GM21447 (cell line): Measurements from ENCODE around the gene SELENOM.
"Not testable (repeated sequence)": the region's sequence is repeated elsewhere in the genome, so short reads cannot be mapped to it uniquely, and the experiment has no call there.

Source experiments
- ATAC-seq: cut with Tn5 transposase; IDR thresholded peaks from one replicate; pipeline ENCODE4 v1.9.1; 2021; ENCODE audit not compliant: unreplicated experiment

The SELENOM gene

GRCh38 chr22:31106731-31107177 is 614 bp downstream of the SELENOM start:
- no peak for ATAC-seq

DNA sequence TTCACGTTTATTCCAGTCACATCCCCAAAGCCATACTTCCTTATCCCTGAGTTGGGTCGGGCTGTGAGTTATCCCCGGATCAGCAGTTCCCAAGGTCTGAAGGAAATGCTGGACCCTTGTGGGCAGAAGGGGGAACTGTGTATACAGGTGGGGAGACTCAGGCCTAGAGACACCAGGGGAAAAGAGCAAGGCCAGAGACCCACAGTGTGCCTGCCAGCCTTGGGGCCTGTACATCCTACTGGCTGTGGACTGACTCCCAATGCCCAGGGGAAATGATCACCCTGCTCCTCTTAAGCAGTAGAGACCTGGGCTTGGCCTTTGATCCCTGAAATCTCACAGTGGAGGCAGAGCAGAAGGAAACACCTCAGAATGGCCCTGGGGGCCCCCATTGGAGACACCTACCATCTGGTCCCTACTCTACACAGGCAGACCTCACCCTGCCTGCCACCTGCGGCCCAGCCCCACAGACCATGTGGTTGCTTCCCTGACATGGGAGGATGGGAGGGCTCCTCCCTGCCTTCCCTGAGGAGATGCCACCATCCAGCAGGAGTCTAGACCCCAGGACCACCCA is 1.3 kb downstream of the SELENOM start:
- no peak for ATAC-seq

DNA sequence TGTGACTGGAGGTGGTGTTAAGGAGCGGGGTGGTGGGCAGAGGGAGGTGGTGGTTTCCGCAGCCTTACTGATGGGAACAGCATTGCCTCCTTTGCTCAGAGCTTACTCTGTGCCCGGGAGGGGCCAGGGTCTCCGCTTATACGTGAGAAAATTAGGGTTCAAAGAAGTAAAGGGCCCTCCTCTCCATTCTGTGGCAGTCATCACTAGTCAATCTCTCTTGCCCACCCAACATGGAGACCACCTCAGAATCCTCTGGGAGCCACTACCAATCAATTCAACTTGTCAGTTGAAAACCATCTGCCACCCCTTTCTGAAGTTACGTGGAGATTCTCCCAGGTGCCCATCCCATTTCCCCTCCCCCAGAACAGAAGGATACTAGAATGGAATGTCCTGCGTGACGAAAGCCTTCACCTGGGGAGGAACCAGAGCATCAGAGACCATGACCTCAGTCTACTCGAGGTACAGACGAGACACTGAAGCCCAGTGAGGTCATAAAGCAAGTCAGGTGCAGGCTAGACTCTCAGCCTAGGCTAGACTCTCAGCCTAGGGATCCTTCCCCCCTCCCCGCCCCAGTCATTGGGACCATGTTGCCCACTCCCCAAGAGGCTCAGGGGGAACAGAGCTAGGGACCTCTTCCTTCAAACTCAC is 2.0 kb downstream of the SELENOM start:
- ATAC-seq = no peak

GRCh38 chr22:31104869-31105268 is 2.5 kb downstream of the SELENOM start:
- ATAC-seq = no peak

DNA sequence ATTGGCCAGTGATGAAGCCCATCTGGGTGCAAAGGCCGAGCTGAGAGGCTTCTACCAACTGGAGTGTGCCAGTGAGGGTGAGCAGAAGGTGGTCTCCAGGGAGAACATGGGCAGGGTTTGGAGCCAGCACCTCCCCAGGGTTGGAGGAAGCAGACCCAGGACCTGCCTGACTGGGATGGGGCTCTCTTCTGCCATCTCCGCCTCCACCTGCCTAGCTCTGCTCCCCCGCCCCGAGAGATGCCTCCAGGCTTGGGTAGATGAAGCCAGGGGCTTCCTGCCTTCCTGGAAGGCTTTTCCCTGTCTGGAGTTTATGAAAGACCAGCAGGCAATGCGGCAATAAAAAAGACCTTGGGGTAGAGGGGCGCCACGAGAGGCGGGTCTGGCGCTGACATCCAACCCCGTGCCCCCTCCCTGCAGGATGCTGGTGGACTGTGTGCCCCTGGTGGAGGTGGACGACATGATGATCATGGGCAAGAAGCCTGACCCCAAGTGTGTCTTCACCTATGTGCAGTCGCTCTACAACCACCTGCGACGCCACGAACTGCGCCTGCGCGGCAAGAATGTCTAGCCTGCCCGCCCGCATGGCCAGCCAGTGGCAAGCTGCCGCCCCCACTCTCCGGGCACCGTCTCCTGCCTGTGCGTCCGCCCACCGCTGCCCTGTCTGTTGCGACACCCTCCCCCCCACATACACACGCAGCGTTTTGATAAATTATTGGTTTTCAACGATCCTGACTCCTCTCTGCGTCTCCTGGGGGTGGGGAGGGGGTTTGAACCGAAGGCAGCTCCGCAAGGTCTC is 3.3 kb downstream of the SELENOM start:
- no peak for ATAC-seq

DNA sequence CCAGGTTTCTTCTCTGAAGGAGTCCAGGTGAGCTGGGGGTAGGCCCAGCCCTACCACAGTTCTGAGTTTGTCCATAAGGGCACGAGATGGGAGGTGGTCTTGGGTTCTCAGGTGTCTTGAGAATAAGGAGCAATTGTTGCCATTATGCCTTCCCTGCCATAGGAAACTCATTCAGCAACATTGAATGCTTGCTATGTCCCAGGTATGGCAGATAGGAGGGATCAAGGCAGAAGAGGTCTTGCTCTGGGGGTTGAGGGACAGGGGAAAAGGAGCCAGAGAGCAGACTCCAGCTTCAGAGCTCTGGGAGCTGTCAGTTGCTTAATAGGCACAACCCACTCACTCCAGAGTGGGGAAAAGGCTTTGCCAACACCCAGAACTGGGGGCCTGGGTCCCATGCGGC is 4.3 kb downstream of the SELENOM start:
- ATAC-seq = no peak

DNA sequence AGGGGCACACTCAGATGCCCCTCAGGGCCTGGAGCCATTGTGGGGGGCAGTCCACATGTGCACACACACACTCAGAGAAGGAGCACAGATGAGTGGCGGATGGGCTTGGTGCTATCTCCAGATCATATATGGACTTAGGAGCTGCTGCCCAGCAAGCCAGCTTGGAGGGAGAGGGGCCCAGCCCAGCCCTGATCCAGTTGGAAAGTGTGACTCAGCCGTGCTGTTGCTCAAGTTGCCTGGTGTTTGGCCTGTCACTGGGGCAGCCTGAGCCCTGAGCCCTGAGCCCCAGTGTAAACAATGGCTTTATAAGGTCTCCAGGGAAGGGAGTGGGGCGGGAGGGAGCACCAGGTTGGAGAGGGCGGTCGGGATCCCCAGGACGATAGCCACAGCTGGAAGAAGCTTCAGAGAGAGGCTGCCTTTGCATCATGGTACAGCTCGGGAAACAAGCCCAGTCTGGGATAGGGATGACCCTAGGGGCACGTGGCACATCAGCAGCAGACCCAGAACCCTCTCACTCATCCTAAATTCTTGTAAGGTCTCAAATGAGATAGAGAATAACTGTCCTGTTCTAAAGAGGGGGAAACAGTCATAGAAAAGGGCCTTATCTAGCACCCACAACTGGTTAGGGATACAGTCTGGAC is 4.8 kb downstream of the SELENOM start:
- no peak for ATAC-seq

DNA sequence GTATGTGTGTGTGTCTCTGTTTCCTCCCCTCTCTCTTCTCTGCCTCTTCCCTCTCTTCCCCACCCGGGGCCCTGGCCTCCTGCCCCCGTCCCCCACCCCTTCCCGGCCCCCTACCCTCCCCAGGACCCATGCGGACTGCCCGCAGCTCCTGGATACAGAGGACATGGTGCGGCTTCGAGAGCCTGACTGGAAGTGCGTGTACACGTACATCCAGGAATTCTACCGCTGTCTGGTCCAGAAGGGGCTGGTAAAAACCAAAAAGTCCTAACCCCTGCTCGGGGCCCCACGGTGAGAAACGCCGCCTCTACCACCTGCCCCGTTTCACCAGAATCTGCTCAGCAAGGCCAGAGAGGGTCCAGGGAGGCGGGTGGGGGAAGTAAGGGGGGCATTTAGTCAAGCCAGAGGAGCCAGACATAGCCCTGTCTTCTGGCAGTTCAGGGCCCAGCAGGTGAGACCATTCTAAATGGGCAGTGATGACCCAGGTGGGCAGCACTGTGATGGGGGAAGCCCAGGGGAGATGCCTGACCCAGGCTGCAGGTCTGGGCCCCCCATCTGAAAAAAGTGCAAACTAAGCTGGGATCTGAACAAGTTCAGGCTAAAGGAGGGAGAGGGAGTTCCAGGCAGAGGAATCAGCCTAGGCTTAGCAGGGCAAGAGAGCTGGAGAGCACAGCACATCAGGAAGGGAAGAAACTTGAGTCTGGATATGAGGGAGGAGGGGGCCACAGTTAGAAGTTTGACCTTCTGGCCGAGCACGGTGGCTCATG is 6.4 kb downstream of the SELENOM start:
- no peak for ATAC-seq

DNA sequence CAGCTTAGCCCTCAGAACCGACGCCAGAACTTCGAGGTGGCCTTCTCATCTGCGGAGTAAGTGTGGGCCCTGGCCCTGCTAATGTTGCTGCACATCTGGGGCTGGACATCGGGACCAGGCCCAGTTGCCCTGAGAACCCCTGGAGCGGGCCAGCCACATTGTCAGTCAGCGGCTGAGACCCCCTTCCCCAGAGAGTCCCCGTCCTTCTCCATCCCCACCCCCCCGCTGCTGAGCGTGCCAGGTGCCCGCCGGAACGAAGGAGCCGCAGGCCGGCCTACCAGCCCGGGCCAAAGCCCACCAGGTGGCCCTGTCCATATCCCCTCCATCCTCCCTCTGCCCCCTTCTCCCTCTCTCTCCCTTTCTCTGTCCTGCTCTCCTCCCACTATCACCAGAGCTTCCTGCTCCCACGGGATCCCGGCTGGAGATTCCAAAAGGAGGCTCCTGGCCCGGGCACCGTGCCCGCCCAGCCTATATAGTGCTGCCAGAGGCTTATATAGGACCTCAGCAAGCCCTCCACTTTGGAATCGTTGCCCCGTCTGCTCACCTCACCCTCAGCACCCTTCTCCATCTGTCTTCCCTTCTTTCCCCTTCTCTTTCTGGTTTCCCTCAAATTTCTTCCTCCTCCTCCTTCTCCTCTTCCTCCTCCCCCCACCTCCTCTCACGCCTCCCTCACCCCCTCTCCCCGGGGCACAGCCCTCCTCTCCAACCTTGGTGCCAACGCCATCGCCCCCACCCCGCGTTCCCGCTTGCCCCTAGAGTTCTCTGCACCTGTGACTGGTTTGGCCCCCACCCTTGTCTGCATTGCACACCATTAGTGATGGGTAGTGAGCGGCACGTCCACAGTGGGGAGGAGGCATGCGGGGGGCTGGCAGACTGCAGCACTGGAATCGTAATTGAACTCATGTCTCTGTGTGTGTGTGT is 7.3 kb downstream of the SELENOM start:
- no peak for ATAC-seq

GRCh38 chr22:31099386-31099785 is 8.0 kb downstream of the SELENOM start:
- no peak for ATAC-seq

DNA sequence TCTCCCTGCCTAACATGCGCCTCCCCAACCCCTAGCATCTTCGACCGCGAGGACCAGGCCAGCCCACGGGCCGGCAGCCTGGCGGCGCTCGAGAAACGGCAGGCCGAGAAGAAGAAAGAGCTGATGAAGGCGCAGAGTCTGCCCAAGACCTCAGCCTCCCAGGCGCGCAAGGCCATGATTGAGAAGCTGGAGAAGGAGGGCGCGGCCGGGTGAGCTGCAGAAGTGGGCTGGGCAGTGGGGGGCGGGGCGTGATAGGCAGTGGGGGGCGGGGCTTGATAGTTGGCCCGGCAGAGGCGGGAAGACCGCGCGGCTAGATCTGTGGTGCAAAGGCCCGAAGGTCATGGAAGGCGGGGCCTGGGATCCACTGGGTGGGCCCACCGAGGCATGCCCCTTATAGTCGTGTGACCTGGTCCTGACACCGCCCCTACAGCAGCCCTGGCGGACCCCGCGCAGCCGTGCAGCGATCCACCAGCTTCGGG is 8.7 kb downstream of the SELENOM start:
- no peak for ATAC-seq

DNA sequence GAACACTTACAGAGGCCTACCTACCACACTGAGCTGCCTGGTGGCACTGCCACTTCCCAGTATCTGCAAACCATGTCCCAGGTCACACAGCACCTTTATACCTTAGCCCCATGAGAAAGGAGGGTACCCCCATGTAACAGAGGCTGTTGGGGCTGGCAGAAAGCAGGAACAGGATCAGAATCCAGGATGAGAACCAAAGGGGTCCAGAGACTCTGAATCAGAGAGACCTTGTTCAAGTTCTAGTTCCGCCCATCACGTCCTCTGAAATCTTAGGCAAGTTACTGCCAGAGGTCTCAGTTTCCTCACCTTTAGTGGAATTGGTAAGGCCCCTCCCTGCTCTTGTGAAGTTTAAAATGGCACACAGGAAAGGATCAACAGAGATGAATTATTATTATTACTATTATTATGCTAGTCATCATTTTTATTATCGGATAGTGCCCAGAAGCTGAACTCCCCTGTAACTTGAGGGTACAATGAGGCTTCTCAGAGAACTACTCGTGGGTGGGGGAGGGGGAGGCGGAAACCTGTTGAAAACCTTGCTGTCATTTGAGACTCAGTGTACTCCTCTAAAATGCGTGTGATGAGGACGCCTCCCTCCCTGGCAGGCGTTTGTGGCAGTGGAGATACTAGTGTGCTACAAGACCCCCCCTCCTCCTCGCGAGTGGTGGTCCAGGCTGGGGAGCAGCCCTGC is 9.3 kb downstream of the SELENOM start:
- no peak for ATAC-seq

GRCh38 chr22:31097539-31097938 is 9.8 kb downstream of the SELENOM start:
- ATAC-seq = not testable (repeated sequence)

GRCh38 chr22:31096657-31097279 is 10.6 kb downstream of the SELENOM start:
- ATAC-seq = no peak

GRCh38 chr22:31095637-31096249 is 11.6 kb downstream of the SELENOM start:
- no peak for ATAC-seq

DNA sequence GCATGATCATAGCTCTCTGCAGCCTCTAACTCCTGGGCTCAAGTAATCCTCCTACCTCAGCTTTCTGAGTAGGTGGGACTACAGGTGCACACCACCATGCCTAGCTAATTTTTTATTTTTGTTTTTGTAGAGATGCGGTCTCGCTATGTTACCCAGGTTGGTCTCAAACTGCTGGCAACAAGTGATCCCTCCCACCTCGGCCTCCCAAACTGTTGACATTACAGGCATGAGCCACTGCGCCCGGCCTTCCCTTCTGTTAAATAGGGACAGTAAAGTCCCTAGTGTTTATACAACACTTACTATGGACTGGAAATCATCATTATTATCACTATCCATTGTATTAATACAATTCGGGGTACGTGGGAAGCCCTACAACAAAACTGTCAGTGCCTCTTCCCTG is 12.6 kb downstream of the SELENOM start:
- ATAC-seq = no peak

- ATAC-seq = no peak
These were observed 13.3 kb downstream of the SELENOM start for GRCh38 chr22:31094021-31094551.
